DLD1 (cell line): ENCODE data around the gene FKBP8.
"Not testable (repeated sequence)": the region's sequence is repeated elsewhere in the genome, so short reads cannot be mapped to it uniquely, and the experiment has no call there.

Experiments used
- in situ Hi-C: cut with HindIII; loops from 2 replicates; pipeline ENCODE4 v1.10.0; 2017; ENCODE audit warnings: low sequenced_read_pairs

FKBP8 gene

DNA sequence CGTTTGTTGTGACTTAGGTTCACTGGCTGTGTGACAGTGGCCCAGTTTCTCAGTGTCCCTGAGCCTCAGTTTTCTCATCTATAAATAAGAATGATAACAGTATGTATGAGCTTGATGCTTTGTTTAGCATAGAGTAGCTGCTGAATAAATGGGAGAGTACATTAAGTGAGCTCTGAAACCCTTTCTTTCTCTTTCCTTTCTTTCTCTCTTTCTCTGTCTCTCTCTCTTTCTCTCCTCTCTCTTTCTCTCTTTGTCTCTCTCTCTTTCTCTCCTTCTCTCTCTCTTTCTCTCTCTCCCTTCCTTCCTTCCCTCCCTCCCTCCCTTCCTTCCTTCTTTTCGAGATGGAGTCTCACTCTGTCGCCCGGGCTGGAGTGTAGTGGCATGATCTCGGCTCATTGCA lies 16.3 kb upstream of the FKBP8 start:
- in situ Hi-C loops: no loop called here

DNA sequence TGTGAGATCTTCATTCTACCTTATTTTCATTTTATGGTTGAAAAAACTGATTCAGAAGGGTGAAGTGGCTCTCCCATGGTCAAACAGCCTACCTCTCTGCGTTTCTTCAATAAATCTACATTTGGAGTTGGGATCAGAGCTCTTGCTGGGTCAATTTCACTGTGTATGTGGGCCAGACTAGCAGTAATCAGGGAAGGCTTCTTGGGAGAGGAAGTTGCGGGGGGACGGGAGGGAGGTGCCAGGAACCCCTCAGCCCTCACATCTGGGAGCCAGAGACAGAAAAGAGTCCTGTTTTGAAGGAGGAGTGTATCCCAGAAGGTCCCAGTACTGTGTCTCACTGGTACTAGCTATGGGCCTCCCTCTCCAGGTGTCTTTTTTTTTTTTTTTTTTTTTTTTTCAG lies 15.2 kb upstream of the FKBP8 start:
- in situ Hi-C loops: no loop called here

DNA sequence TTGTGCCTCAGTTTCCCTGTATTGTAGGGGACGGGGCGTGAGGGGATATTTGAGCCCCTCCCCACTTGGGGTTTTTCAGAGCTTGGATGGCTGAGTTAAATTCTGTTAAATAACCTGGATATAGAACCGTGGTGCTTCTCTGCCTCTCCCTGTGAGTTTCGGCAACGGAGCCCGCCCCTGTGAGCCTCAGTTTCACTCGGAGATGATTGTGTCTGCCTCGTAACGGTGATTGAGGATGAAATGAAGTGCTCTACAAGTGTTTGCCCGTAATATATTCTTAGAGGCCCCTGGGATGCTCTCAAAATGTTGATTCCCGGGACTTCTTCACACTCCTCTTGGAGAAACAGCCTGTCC lies 14.8 kb upstream of the FKBP8 start:
- in situ Hi-C loops: no loop called here

DNA sequence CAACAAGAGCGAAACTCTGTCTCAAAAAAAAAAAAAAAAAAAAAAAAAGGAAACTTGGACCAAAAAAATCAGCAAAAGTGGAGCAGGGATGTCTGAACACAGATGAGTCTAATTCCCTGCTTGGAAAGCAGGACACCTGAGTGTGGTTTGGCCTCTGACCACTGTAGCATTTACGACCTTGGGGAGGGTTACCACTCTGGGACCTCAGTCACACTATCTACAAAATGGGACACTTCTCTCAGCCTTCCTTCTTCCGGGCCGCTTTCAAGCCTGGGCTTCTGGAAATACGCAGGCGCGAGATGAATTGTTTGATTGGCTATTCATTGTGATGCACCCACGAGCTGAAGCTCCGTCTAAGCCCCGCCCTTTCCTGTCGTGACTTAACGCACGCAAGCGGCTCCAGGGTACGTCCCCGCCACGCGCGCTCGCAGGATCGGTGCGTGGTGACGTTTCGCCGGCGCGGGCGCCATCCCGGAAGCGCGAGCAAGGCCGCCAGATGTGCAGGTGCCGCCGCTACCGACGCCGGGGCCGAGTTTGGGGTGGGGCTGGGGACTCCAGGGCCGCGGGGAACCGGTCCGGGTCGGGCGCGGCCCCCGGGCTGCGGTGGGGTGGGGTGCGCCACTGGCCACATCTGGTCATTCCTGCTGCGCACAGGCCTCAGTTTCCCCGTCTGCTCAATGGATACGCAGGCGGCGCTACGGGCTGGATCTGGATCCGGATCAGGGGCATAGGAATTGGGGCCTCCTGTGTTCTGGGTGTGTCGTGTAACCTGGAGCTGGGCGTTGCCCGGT lies 14.2 kb upstream of the FKBP8 start, which contains the start of gene KXD1:
KXD1 (plus strand) TSS at position 460 of the 791 bp plus-strand sequence. CDS start 4,187 bp downstream, outside the sequence.
- in situ Hi-C loops: no loop called here

DNA sequence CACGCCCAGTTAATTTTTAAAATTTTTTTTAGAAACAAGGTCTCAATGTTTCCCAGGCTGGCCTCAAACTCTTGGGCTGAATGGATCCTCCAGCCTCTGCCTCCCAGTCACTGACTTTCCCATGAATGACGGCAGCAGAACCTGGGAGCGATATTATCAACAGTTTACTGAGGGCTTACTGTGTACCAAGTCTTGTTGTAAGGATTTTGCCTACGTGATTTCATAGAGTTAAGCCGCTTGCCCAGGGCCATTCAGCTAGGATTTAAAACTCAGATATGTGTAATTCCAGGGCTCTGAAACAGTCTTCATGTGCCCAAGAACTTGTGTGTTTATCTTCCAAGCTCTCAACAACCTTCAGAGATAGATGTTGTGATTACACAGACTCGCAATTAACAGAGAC lies 8.3 kb upstream of the FKBP8 start:
- in situ Hi-C loops: no loop called here

DNA sequence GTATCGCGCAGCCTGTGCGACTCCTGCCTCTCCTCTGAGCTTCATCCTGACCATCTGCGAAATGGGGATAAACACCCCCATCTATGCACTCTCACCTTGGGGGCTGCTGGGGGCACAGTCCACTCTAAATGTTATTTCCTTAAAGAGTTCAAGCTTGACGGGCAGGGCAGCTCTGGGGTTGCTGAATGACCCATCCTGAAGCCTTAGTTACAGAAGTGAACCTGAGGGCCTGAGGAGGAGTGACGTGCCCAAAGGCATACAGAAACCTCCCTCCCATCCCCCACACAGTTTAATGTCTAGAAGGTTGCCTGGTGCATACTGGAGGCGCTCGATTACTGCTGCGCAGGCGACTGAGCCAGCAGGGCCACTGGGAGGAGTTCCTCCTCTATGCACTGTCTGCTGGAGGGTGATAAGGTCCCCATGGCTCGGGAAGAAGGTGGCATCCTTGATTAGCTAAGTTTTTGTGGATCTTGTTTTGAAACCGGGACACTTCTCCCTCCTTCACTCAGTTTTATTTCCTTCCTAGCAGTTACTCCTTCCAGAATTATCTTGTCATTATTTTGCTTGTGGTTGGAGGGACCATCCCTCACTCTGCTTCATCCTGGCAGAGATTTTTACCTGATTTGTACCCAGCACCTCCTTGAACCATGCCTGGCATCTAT lies 572 bp upstream of the FKBP8 start:
- in situ Hi-C loops: no loop called here

DNA sequence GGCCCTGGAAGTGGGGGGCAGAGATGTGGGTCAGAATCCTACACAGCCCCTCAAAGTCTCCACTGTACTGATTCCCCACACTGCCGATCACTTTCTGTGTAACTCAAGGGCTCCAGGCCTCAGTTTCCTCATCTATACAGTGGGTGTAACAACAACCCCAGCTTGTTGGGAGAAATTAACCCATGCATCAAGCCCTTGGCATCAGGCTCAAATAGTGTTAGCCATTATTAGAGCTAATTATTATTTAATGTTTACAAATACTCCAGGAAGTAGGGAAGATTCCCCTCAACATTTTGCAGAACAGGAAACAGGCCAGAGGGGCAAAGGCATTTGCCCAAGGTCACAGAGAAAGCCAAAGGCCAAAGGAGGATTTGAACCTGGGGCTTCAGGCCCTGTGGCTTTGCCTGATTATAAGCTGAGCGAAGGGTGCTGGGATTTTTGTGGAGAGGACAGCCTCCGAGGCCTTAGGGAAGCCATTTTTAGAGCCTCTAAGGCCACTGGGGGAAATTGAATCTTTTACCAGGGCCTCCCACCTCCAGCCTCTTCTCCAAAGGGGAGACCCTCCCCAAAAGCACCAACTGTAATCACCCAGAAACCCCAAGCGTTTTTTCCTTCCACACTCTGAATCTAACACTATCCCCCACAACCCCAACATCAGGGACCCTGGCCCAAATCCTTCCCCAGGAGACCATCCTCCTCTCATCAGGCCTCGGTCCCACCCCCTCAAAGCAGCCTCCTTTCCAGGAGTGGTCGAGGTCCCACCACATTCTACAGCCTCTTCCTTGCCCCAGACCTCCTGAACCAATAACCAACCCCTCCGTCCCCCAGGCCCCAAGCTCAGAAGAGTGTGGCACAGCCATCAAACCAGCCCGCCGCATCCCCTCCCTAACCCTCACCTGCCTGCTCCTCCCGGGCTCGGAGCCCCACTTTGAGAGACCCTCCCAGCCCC lies 1.1 kb downstream of the FKBP8 start:
- in situ Hi-C loops: no loop called here

DNA sequence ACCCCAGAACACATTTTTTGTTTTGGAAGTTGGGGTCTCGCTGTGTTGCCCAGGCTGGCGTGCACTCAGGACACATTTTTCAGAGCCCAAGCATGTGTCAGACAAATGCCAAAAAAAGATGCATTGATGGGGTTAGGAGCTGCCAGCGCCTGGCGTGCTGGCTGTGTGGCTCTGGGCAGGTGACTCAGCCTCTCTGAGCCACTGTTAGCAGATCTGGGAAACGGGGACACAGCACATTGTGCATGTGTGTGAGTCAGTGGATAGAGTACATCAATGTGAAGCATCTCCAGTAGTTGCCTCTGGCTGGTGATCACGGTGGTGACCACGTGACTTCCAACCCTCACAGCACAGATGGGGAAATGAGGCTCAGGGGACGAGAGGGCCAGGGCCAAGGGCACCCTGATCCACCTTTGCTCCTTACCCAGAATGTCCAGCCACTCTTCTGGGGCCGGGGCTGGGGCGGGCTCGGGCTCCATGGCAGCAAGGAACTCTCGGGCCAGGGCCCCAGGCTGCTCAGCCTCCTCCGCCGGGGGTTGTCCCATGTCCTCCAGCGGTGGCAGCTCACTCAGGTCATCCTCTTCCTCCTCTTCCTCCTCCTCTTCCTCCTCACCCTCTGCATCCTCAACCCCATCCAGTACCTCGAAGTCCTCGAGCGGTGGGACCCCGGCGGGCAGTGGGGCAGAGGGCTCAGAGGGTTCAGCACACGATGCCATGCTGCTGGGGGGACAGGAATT lies 1.9 kb downstream of the FKBP8 start:
- in situ Hi-C loops: no loop called here

DNA sequence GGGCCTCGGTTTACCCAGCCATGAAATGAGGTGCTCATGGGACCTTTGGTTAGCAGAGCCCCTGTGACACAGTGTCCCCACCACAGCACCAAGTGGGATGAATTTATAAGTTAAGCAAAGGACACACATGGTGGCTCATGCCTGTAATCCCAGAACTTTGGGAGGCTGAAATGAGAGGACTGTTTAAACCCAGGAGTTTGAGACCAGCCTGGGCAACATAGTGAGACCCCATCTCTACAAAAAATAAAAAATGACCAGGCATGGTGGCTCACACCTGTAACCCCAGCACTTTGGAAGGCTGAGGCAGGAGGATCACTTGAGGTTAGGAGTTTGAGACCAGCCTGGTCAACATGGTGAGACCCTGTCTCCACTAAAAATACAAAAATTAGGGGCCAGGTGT lies 3.2 kb downstream of the FKBP8 start:
- in situ Hi-C loops: not testable (repeated sequence)

DNA sequence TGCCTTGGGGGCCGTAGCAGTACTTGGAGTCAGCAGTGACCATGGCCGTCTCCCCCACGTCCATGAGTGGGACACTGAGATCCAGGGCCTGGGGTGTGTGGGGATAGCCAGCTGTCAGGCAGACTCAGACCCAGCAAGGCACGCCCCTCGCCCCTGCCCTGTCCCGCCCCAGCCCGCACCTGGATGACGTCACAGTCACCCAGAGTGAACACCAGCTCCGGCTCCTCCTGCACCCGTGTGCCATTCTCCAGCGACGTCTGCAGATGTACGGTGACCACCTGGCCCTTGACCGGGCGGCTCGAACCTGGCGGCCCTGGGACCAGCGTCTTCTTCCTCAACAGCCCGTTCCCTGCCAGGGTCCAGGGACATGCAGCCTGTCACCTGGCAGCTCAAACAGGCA lies 4.0 kb downstream of the FKBP8 start:
- in situ Hi-C loops: no loop called here

DNA sequence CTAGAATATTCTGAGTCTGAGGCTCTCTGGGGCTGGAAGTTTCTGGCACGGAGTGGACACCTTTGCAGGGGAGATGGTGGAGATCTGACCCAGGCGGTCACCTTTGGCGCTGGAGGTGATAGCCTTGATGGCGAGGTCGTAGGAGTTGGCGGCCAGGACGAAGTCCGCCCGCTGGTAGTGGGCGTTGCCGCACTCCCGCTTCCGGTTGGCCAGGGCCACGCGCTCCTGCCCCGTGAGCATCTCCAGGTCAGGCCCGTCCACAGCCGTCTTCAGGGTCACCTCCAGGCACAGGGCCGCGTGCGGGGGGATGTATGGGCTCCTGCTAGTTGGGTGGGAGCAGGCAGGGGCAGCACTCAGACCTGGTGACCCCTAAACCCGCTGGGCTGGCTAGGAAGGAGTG lies 5.3 kb downstream of the FKBP8 start:
- in situ Hi-C loops: no loop called here

DNA sequence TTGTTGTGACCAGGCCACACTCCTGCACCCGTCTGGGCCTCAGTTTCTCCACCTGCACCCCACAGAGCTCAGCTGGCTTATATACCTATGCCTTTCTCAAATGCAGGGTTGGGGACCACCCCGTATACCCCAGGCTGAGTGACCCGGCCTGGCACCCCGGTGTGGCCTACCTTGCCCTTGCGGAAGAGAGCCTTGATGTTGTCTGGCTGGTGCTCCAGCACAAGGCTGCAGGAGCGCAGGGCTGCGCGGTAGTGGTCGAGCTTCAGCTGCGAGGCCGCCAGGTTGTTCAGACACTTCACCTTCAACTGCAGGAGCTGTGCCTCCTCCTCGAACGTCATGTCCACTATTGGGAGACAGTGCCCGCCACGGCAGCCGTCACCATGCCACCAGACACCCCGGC lies 5.9 kb downstream of the FKBP8 start:
- in situ Hi-C loops: no loop called here

DNA sequence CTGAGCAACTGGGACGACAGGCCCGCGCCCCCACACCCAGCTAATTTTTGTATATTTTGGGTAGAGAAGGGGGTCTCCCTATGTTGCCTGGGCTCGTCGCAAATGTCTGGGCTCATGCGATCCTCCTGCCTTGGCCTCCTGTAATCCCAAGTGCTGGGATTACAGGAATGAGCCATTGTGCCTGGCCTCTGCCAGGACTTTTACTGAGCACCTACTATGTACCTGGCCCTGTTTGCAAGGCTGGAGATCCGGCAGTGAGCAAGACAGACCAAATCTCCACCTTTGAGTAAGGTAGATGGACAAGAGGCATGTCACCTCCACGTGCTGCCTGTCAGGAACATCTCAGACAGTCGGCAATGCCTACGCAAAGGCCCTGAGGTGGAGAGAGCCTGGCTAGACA lies 6.9 kb downstream of the FKBP8 start:
- in situ Hi-C loops: no loop called here

DNA sequence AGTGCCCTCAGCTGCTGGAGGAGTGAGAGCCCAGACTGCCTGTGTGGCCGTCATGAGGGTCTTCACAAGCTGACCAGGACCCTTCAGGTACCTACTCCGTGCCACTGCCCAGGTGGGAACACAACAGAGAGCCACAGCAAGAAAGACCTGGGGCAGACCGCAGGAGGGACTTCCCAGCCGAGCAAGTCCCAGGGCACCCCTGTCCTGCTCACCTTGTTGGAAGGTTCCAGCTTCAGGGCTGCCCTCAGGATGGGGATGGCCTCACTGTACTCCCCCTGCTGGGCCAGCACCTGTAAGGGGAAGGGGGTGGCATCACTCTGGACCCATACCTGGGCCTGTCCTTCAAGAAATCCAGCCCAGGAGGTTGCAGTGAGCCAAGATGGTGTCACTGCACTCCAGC lies 10.3 kb downstream of the FKBP8 start:
- in situ Hi-C loops: no loop called here

DNA sequence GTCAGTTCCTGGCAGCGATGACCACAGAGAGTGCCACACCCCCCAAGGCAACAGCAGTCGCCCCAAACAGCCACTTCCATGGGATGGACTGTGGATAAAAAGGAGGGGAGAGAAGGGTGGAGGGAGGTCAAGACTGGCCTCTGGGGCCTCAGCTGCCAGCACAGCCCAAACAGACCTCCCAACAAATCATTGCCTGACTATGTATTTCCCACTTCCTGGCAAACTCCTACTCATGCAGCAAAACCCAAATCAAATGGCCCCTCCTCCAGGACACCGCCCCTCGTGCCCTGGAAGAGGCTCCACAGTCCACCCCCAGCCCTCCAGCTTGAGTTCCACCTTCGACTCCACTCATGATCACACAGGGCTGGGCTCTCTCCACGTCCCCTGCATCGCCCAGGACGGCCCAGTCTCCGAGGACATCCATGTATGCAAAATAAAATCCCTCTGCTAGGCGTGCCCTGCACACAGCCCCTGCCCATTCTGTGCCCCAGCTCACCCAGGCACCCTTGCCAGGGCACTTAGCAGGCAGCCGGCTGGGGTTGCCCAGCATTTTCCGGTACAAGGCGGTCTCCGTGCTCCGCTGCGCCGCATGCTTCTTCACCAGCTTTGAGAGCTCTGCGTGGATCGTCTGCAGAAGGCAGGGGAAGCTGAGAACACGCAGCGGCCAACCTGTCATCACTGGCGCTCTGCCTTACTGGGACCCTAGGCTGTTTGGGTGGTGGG lies 11.0 kb downstream of the FKBP8 start:
- in situ Hi-C loops: no loop called here

DNA sequence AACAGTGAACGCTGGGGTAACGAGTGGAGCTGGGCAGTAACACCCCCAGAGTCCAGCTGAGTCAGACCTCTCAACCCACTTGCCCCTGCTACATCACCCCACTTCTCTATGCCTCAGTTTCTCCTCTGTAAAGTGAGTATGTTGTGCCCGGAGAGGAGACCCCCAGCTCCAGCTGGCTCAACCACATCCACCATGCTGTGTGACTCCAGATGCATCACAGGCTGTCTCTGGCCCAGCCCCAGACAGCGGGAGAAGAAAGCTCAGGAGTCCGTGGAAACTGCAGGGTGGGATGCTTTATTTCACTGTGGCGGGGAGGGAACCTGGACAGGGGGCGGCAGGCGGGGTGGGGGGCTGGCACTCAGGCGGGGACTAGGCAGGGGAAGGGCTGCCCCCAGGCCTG lies 11.9 kb downstream of the FKBP8 start:
- in situ Hi-C loops: no loop called here

DNA sequence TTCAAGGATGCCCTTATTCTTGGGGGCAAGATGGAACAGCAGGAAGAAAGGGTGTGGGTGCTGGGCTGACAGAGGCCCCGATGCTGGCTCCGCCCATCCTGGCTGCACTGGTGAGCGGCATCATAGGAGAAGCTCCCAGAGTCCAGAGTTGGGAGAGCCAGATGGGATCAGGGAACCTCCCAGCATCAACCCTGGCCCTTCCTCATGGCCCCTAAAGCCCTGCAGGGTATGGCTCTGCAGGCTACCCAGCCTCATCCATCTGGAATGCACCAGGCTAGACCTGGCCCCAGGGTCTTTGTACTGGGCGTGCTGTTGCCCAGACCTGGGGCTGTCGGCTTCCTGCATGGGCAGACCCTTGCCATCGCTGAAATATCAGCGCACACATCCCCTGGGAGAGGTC lies 13.6 kb downstream of the FKBP8 start:
- in situ Hi-C loops: no loop called here

DNA sequence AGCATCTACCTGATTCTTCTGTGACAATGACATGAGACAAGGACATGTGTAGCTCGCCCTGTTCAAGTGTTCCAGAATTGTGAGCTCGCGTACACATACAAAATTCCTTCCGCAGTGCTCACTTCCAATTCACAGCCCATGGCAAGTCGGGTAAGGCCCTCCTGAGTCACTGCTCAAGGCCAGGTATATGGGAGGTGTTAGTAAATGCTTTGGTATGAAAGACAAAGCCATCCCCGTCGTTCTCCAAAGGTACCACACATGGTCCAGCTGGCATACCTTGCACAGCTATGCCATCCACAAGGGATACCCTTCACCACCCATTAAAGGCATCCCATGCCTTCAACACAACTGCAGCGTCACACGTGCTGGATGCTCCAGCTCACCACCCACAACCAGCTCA lies 17.1 kb downstream of the FKBP8 start:
- in situ Hi-C loops: no loop called here

DNA sequence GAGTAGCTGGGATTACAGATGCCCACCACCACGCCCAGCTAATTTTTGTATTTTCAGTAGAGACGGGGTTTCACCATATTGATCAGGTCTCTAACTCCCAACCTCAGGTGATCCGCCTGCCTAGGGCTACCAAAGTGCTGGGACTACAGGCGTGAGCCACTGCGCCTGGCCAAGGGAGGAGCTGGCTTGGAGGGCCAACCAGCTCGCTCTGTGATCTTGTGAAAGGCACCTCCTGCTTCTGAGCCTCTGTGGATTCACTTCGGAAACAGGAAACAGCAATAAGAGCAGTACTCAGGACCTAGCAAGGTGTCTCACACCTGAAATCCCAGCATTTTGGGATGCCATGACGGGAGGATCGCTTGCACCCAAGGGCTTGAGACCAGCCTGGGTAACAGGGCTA lies 19.5 kb downstream of the FKBP8 start:
- in situ Hi-C loops: no loop called here

DNA sequence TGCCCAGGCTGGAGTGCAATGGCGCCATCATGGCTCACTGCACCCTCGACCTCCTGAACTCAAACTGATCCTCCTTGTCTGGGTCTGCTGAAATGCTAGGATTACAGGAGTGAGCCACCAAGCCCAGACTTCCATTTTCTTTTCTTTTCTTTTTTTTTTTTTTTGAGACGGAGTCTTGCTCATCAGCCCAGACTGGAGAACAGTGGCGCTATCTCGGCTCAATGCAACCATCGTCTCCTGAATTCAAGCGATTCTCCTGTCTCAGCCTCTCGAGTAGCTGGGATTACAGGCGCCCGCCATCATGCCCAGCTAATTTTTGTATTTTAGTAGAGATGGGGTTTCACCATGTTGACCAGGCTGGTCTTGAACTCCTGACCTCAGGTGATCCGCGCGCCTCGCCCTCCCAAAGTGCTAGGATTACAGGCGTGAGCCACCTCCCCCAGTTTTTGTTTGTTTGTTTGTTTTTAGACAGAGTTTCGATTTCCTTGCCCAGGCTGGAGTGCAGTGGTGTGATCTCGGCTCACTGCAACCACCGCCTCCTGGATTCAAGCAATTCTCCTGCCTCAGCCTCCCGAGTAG lies 20.4 kb downstream of the FKBP8 start:
- in situ Hi-C loops: not testable (repeated sequence)
